HG03108 (cell line): ENCODE data around the gene PRR23E.

ENCODE experiments used
- ATAC-seq: cut with Tn5 transposase; IDR thresholded peaks from one replicate; pipeline ENCODE4 v1.9.1; 2021; ENCODE audit warnings: moderate library complexity; ENCODE audit not compliant: unreplicated experiment

Gene PRR23E

DNA sequence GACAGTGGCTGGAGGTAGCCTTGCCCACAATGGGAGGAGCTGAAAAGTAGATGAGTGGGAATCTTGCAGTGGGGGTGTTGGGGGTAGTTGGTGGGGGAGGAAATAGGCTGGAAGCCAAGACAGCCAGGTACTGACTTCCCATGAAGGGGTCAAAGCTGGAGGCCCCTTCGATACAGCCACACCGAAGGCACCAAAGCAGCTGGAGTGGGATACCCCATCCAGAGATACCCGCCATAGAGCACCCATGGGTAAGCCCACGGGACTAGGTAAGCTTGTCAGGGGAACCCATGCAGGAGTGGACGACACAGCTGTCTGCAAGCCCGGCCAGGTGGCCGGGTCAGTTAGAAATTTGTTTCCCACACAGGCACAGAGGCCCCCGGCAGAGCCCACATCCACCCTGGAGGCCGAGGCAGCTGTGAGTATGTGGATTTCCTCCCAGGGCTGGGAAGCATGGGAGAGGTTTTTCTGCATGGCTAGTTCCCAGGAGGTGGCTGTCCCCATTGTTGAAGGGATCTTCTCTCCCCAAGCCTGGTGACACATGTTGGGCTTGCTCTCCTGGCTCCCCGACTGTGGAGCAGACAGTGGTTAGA, 28.6 kb downstream of the PRR23E start:
- ATAC-seq = no peak

GRCh38 chr3:127222163-127222562, 29.2 kb downstream of the PRR23E start:
- no peak for ATAC-seq

DNA sequence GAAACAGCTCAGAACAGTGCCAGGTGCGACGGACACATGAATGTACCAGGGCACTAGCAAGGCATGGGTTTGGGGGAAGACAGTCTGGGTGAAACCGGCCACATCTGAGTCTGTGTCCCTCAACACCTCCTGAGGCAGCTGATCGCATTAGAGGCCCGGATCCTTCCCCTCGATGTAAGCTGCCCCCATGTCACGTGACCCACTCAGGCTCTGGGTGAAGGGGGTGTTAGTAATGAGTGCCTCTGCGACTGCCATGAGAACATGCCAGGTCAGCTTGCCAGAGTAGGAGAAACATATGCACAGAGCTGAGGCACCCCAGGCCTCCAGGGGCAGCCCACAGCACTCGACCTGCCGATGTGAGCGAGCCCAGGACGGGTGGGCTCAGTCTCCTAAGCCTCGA, 29.7 kb downstream of the PRR23E start:
- no peak for ATAC-seq

DNA sequence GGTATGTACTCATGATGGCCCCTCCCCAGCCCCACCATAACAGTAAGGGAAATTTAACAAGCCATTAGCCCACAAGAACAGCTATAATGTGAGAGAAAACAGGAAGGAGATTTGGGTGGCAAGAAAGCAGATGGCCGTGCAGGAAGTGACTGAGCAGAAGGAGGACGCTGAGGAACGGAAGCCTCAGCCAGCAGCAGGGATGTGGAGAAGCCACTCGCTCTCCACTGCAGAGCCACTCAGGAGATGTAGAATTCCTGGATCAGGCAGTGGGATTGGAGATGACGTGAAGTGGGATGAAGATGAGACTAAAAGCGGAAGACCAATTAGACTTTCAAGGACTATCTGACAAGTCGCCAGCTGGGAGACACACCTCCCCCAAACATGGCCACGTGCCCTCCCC, 31.2 kb downstream of the PRR23E start:
- no peak for ATAC-seq

- ATAC-seq = no peak
Observed at GRCh38 chr3:127226457-127226856, 33.5 kb downstream of the PRR23E start.

DNA sequence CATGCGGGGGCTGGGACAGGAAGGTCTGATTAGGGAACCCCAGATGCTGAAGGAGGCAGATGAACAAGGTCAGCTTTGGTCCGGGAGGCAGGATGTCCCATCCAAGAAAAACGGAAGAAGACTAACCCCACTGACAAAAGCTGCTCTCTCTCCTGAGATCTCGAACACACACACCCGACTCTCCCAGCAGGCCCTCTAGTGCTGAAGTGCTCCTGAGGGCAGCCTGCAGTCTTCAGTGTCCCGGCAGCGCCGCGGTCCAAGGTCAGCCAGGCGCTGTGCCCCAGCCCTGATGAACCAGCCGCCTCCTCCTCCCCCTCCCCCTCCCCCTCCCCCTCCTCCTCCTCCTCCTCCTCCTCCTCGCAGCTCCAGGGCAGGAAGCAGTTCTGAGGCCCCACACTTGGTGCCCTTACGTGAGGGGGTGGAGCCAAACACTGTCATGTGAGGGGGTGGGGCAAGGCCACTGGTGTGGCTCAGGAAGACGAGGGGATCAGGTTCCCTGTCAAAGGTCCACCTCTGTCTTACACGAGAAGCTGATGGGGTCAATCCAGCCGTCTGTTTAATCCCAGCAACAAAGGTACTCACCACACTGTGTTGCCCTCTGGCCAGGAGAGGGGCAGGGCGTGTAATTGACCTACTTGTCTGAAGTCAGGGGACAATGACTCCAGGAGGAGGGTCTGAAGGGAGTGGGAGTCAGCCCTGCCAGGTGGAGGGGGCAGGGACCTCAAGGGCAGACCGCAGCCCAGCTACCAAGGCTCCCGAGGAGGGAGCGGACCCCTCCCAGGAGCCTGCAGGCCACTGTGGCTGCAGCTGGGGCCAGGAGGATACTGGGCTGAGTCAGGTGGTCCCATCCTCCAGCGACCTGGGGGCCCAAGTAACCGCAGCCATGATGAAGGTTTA, 34.3 kb downstream of the PRR23E start:
- ATAC-seq = no peak

GRCh38 chr3:127228866-127229265, 35.9 kb downstream of the PRR23E start:
- ATAC-seq = no peak

DNA sequence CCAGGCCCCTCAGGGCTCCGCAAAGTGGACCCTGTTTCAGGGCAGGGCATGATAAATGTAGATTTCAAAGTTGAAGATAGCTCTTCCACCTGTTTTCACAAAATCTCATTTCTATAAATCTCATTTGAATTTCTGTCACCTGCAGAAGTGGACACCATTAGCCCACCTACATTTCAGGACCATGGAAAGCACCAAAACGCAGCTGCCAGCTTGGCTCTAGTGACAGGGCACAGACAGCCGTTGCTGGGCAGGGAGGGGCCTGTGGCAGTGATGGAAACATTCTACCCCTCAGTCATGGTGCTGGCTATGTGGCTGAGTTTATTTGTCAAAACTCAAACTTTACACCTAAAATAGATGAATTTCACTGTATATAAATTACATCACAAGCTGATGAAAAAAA, 40.4 kb downstream of the PRR23E start:
- ATAC-seq = no peak

GRCh38 chr3:127234778-127235177, 41.8 kb downstream of the PRR23E start:
- ATAC-seq = no peak

- no peak for ATAC-seq
Observed at GRCh38 chr3:127235706-127236105, 42.8 kb downstream of the PRR23E start.

- ATAC-seq = no peak
Observed at GRCh38 chr3:127237835-127238234, 44.9 kb downstream of the PRR23E start.

DNA sequence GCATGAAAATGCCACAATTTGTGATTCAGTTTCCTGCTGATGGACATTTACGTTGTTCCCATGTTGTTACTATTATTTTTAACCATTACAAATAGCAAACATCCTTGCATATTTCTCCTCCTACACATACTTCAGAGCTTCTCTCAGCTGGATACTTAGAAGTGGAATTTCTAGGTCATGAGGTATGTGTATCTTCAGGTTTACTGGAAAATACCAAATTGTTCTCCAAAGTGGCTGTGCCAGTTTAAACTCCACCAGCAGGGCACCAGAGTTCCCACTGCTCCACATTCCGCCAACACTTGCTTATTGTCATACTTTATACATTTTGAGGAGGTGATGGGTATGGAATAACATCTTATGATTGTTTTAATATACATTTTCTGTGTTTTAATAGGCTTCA, 45.7 kb downstream of the PRR23E start:
- no peak for ATAC-seq

- no peak for ATAC-seq
Observed at GRCh38 chr3:127247292-127247691, 54.4 kb downstream of the PRR23E start.
